Upper lobe of left lung (tissue), 6 donors: ENCODE data around the gene SLC26A3. TPM values are rescaled to one million over a fixed set of nuclear protein-coding genes. Genes with fewer than 3 reads are reported as not detected.

ENCODE experiments used
- ATAC-seq, 2 donors: fragments of 200-7000 bp; cut with Tn5 transposase; one replicate each; pipeline ENCODE4 v1.9.1; 2022; ENCODE audit warnings: mild to moderate bottlenecking in 2 of 2, moderate library complexity in 2 of 2; ENCODE audit not compliant: low FRiP score in 2 of 2
- DNase-seq, 2 donors: peaks; one replicate each; pipeline ENCODE4 v3.0.0-alpha.2; 2019 to 2020
- H3K27ac ChIP-seq, 4 donors: fragments of 200-600 bp; sonication (generic); one replicate each; pipeline ENCODE4 v1.5.1; 2016 to 2019
- H3K27me3 ChIP-seq, 4 donors: fragments of 200-600 bp; sonication (generic); one replicate each; pipeline ENCODE4 v1.5.1; 2017 to 2019
- H3K36me3 ChIP-seq, 4 donors: fragments of 200-600 bp; sonication (generic); one replicate each; pipeline ENCODE4 v1.5.1; 2016 to 2019
- H3K4me1 ChIP-seq, 4 donors: fragments of 200-600 bp; sonication (generic); one replicate each; pipeline ENCODE4 v1.5.1; 2018 to 2019
- H3K4me3 ChIP-seq, 4 donors: fragments of 200-600 bp; sonication (generic); one replicate each; pipeline ENCODE4 v1.5.1; 2017 to 2019; ENCODE audit warnings: mild to moderate bottlenecking in 2 of 4, moderate library complexity in 1 of 4
- H3K9me3 ChIP-seq, 4 donors: fragments of 200-600 bp; sonication (generic); one replicate each; pipeline ENCODE4 v1.5.1; 2018 to 2019
- CTCF ChIP-seq, 6 experiments: fragments of 450-650 bp in 4 of 6; fragments of 200-600 bp in 2 of 6; sonication (generic) in 2 of 6; IDR thresholded peaks; one replicate each; pipeline ENCODE4 v1.5.1; 2016 to 2019; ENCODE audit warnings: antibody characterized with exemption in 6 of 6
- EP300 ChIP-seq, 4 donors: sonication (generic); formaldehyde crosslinking; IDR thresholded peaks; one replicate each; pipeline ENCODE4 v1.5.1; 2017; ENCODE audit warnings: antibody characterized with exemption in 4 of 4, control low read depth in 2 of 4
- POLR2A ChIP-seq, 4 donors: fragments of 450-650 bp; IDR thresholded peaks; one replicate each; pipeline ENCODE4 v1.5.1; 2016 to 2017; ENCODE audit warnings: antibody characterized with exemption in 4 of 4, mild to moderate bottlenecking in 2 of 4
- POLR2AphosphoS5 ChIP-seq, 2 donors: sonication (generic); formaldehyde crosslinking; IDR thresholded peaks; one replicate each; pipeline ENCODE4 v1.5.1; 2017; ENCODE audit warnings: antibody characterized with exemption in 2 of 2
- WGBS, 2 donors: methylation state at CpG; one replicate each; pipeline ENCODE4 v1.1.5; 2017 to 2018; 5-methylcytosine and 5-hydroxymethylcytosine counted together
- total RNA-seq, 6 donors: library from RNA; depleted of rRNA in 4 of 6; stranded (reverse); fragments of >200 nt in 4 of 6; gene quantifications; one replicate each; pipeline versions ENCODE4 v1.1.0 to v1.2.1, GENCODE V29; 2016 to 2021
- donor health status: DM: no; HTN: no; CAD: no; lungs with moderate emphysema.
- donor health status: DM: no; HTN: yes; CAD: no; lungs with severe emphysema.

SLC26A3 gene
- total RNA-seq, 6 donors from 2014 or later: 0.43 to 5.4 (median 0.67) TPM; not detected in 3

- Histone ChIP-seq H3K9me3 (no peaks in the 10 kb centered on the region), H3K4me3 (no peak overlapping the region), H3K4me1 (no peaks in the 10 kb centered on the region), H3K36me3 (no peaks in the 10 kb centered on the region), H3K27me3 (no peaks in the 10 kb centered on the region), H3K27ac (no peak overlapping the region)
- DNase-seq (no peak), ATAC-seq (no peak)
- 86 to 91% methylated on average over 3 of the region's 3 CpGs for WGBS, 2 donors
- TF ChIP-seq CTCF (IDR thresholded peaks at IDR 0.05) (no peak), POLR2AphosphoS5 (IDR thresholded peaks at IDR 0.05) (no peak), POLR2A (IDR thresholded peaks at IDR 0.05) (no peak), EP300 (IDR thresholded peaks at IDR 0.05) (no peak)
These were observed 35.1 kb upstream of the SLC26A3 start for GRCh38 chr7:107838024-107838601.

GRCh38 chr7:107837145-107837512 lies 34.1 kb upstream of the SLC26A3 start:
- no peak overlapping the region for H3K27ac ChIP-seq
- no peaks in the 10 kb centered on the region for H3K27me3 ChIP-seq
- H3K9me3 ChIP-seq: no peaks in the 10 kb centered on the region
- WGBS, 2 donors: 5 to 76% methylated on average over 1 of the region's 1 CpG
- no peak for TF ChIP-seq EP300 (IDR thresholded peaks at IDR 0.05)
- TF ChIP-seq CTCF (IDR thresholded peaks at IDR 0.05): no peak
- TF ChIP-seq POLR2AphosphoS5 (IDR thresholded peaks at IDR 0.05): no peak
- TF ChIP-seq POLR2A (IDR thresholded peaks at IDR 0.05): no peak
- DNase-seq: no peak
- H3K36me3 ChIP-seq: no peaks in the 10 kb centered on the region
- H3K4me3 ChIP-seq: no peak overlapping the region
- no peaks in the 10 kb centered on the region for H3K4me1 ChIP-seq
- peak in 1 of 2 donors; percentile 40 for ATAC-seq

- no peak overlapping the region for H3K27ac ChIP-seq
- H3K27me3 ChIP-seq: no peaks in the 10 kb centered on the region
- ATAC-seq: no peak
- no peaks in the 10 kb centered on the region for H3K9me3 ChIP-seq
- no peak overlapping the region for H3K4me3 ChIP-seq
- WGBS, 2 donors: 39% methylated on average over 9 to 10 of the region's 10 CpGs
- TF ChIP-seq CTCF (IDR thresholded peaks at IDR 0.05) (no peak), POLR2A (IDR thresholded peaks at IDR 0.05) (no peak), EP300 (IDR thresholded peaks at IDR 0.05) (no peak), POLR2AphosphoS5 (IDR thresholded peaks at IDR 0.05) (no peak)
- H3K36me3 ChIP-seq: no peaks in the 10 kb centered on the region
- H3K4me1 ChIP-seq: no peaks in the 10 kb centered on the region
- DNase-seq: no peak
These were observed 33.5 kb upstream of the SLC26A3 start for GRCh38 chr7:107836237-107837144.

GRCh38 chr7:107834401-107834800 lies 31.4 kb upstream of the SLC26A3 start:
- Histone ChIP-seq H3K9me3 (no peaks in the 10 kb centered on the region), H3K4me1 (no peaks in the 10 kb centered on the region), H3K27me3 (no peaks in the 10 kb centered on the region), H3K4me3 (no peak overlapping the region), H3K27ac (no peak overlapping the region), H3K36me3 (no peaks in the 10 kb centered on the region)
- WGBS, 2 donors: 89 to 100% methylated on average over 1 of the region's 1 CpG
- no peak for ATAC-seq
- TF ChIP-seq CTCF (IDR thresholded peaks at IDR 0.05) (no peak), POLR2AphosphoS5 (IDR thresholded peaks at IDR 0.05) (no peak), POLR2A (IDR thresholded peaks at IDR 0.05) (no peak), EP300 (IDR thresholded peaks at IDR 0.05) (no peak)
- no peak for DNase-seq
